Activated T-cell treated with anti-CD3 and anti-CD28 coated beads, Interleukin-2, amount 50 U/mL, for 4 hours (primary cell): Measurements from ENCODE around the gene CAP2. TPM values are rescaled to one million over a fixed set of nuclear protein-coding genes. Genes with fewer than 3 reads are reported as not detected.
A peak's percentile ranks its signal among the peaks of the same experiment; 100 is the strongest.

Experiments used
- ATAC-seq, 2 donors: fragments of 200-7000 bp; cut with Tn5 transposase; one replicate each; pipeline ENCODE4 v1.10.0; 2021
- DNase-seq: peaks from one replicate; pipeline ENCODE4 v3.0.0-alpha.2; 2020
- H3K27me3 Mint-ChIP-seq: one replicate; pipeline ENCODE4 v1.8.0; 2021; ENCODE audit warnings: low read depth, mixed read lengths
- H3K36me3 Mint-ChIP-seq: one replicate; pipeline ENCODE4 v1.8.0; 2022; ENCODE audit warnings: mixed read lengths; ENCODE audit not compliant: insufficient read depth
- H3K4me1 Mint-ChIP-seq: one replicate; pipeline ENCODE4 v1.8.0; 2021; ENCODE audit warnings: low read depth, mixed read lengths
- H3K4me3 Mint-ChIP-seq: one replicate; pipeline ENCODE4 v1.8.0; 2021; ENCODE audit warnings: mild to moderate bottlenecking, moderate library complexity, mixed read lengths
- H3K9me3 Mint-ChIP-seq: one replicate; pipeline ENCODE4 v1.8.0; 2021; ENCODE audit warnings: mixed read lengths
- total RNA-seq, 3 donors: library from RNA; stranded (reverse); gene quantifications; one replicate each; pipeline ENCODE4 v1.2.1, GENCODE V29; 2021

Gene CAP2
- total RNA-seq, 3 donors from 2014 or later = not detected

GRCh38 chr6:17589406-17590096, 196.2 kb downstream of the CAP2 start:
- Mint-ChIP-seq H3K9me3 (no peaks in the 10 kb centered on the region), H3K27me3 (no peaks in the 10 kb centered on the region), H3K4me1 (peaks cover 16% of the 10 kb centered on the region), H3K36me3 (no peaks in the 10 kb centered on the region), H3K4me3 (no peak overlapping the region)
- DNase-seq (no peak), ATAC-seq (peak; percentile 67 to 79)

GRCh38 chr6:17591287-17591686, 197.9 kb downstream of the CAP2 start:
- Mint-ChIP-seq H3K27me3 (no peaks in the 10 kb centered on the region), H3K4me1 (peaks cover 11% of the 10 kb centered on the region), H3K4me3 (no peak overlapping the region), H3K9me3 (no peaks in the 10 kb centered on the region), H3K36me3 (no peaks in the 10 kb centered on the region)
- DNase-seq = no peak
- no peak for ATAC-seq

GRCh38 chr6:17593246-17593645, 199.9 kb downstream of the CAP2 start:
- Mint-ChIP-seq H3K27me3 (no peaks in the 10 kb centered on the region), H3K9me3 (no peaks in the 10 kb centered on the region), H3K4me3 (no peak overlapping the region), H3K4me1 (peaks cover 11% of the 10 kb centered on the region), H3K36me3 (no peaks in the 10 kb centered on the region)
- DNase-seq (no peak), ATAC-seq (no peak)

- no peaks in the 10 kb centered on the region for H3K9me3 Mint-ChIP-seq
- no peaks in the 10 kb centered on the region for H3K36me3 Mint-ChIP-seq
- DNase-seq = no peak
- H3K27me3 Mint-ChIP-seq = no peaks in the 10 kb centered on the region
- no peak for ATAC-seq
- H3K4me3 Mint-ChIP-seq = no peak overlapping the region
- peaks cover 5% of the 10 kb centered on the region for H3K4me1 Mint-ChIP-seq
Observed at GRCh38 chr6:17596085-17596484, 202.7 kb downstream of the CAP2 start.

GRCh38 chr6:17599877-17600526, 206.6 kb downstream of the CAP2 start, which contains the start of gene FAM8A1:
Gene FAM8A1 (plus strand): TSS chr6:17600302. CDS start chr6:17600410, 108 bp downstream.
- H3K4me3 Mint-ChIP-seq = peak within 1 kb of the TSS; percentile 91
- no peaks in the 10 kb centered on the region for H3K9me3 Mint-ChIP-seq
- peak; percentile 90 to 92 for ATAC-seq
- peaks cover 38% of the 10 kb centered on the region for H3K4me1 Mint-ChIP-seq
- DNase-seq = peak; percentile 95
- peaks cover 10% of the 10 kb centered on the region for H3K36me3 Mint-ChIP-seq
- H3K27me3 Mint-ChIP-seq = no peaks in the 10 kb centered on the region

- Mint-ChIP-seq H3K9me3 (no peaks in the 10 kb centered on the region), H3K36me3 (peaks cover 10% of the 10 kb centered on the region), H3K27me3 (no peaks in the 10 kb centered on the region), H3K4me1 (peaks cover 38% of the 10 kb centered on the region), H3K4me3 (peak overlapping the region; percentile 91)
- ATAC-seq (peak; percentile 56 to 65), DNase-seq (peak; percentile 24)
Observed at GRCh38 chr6:17600527-17601385, 207.4 kb downstream of the CAP2 start.

GRCh38 chr6:17601386-17601703, 207.9 kb downstream of the CAP2 start:
- Mint-ChIP-seq H3K36me3 (peaks cover 10% of the 10 kb centered on the region), H3K9me3 (no peaks in the 10 kb centered on the region)
- ATAC-seq = no peak

GRCh38 chr6:17602888-17603287, 209.5 kb downstream of the CAP2 start:
- ATAC-seq = no peak
- Mint-ChIP-seq H3K4me3 (peak overlapping the region; percentile 21), H3K9me3 (no peaks in the 10 kb centered on the region)

More at GRCh38 chr6:17601386-17601703, 207.9 kb downstream of the CAP2 start:
- Mint-ChIP-seq H3K4me3 (peak overlapping the region; percentile 91), H3K27me3 (no peaks in the 10 kb centered on the region), H3K4me1 (peaks cover 38% of the 10 kb centered on the region)
- no peak for DNase-seq

GRCh38 chr6:17606606-17607005, 213.2 kb downstream of the CAP2 start:
- H3K4me1 Mint-ChIP-seq = peaks cover 30% of the 10 kb centered on the region
- H3K9me3 Mint-ChIP-seq = no peaks in the 10 kb centered on the region
- ATAC-seq = no peak
- peaks cover 13% of the 10 kb centered on the region for H3K36me3 Mint-ChIP-seq
- H3K4me3 Mint-ChIP-seq = no peak overlapping the region
- H3K27me3 Mint-ChIP-seq = no peaks in the 10 kb centered on the region
- DNase-seq = no peak

More at GRCh38 chr6:17602888-17603287, 209.5 kb downstream of the CAP2 start:
- Mint-ChIP-seq H3K4me1 (peaks cover 38% of the 10 kb centered on the region), H3K27me3 (no peaks in the 10 kb centered on the region), H3K36me3 (peaks cover 10% of the 10 kb centered on the region)
- DNase-seq = no peak

Other genes starting within 250 kb of the CAP2 start
- gene RBM24, start 112.2 kb upstream of the CAP2 start, total RNA-seq = not detected
- gene FAM8A1, start 206.7 kb downstream of the CAP2 start, total RNA-seq = 1 to 10 TPM; 2.1 to 2.6 (median 2.4) TPM